GM12801 (cell line): ENCODE measurements around the gene PGC.

ENCODE experiments used
- CTCF ChIP-seq: IDR thresholded peaks from one replicate; pipeline ENCODE4 v1.5.1; 2011; ENCODE audit warnings: control low read depth; ENCODE audit not compliant: insufficient read length; ENCODE audit errors: extremely low read depth

PGC gene

GRCh38 chr6:41693281-41694240 is 53.6 kb downstream of the PGC start:
- no peak for TF ChIP-seq CTCF

GRCh38 chr6:41692730-41693129 is 54.5 kb downstream of the PGC start:
- TF ChIP-seq CTCF, result no peak

GRCh38 chr6:41692080-41692675 is 55.0 kb downstream of the PGC start:
- no peak for TF ChIP-seq CTCF

- no peak for TF ChIP-seq CTCF
These were observed 55.6 kb downstream of the PGC start for GRCh38 chr6:41691426-41692079.

GRCh38 chr6:41690541-41691330 is 56.5 kb downstream of the PGC start:
- no peak for TF ChIP-seq CTCF

GRCh38 chr6:41689171-41690008 is 57.8 kb downstream of the PGC start:
- TF ChIP-seq CTCF, result no peak
